ENCODE results near the gene FSIP1. TPM values are rescaled to one million over a fixed set of nuclear protein-coding genes. Genes with fewer than 3 reads are reported as not detected.

The FSIP1 gene
- total and polyA plus RNA-seq, 11 donors, result 0.28 to 3.7 (median 0.97) TPM; not detected in 1

GRCh38 chr15:39746176-39746575 is 36.5 kb downstream of the FSIP1 start:
- no peak overlapping the region for H3K4me3 ChIP-seq
- no peaks in the 10 kb centered on the region for H3K36me3 ChIP-seq
- no peak for TF ChIP-seq CTCF (IDR thresholded peaks at IDR 0.05)
- no peak for TF ChIP-seq POLR2A (IDR thresholded peaks at IDR 0.05)
- 93 to 98% (median 95%) methylated on average over 2 of the region's 2 CpGs for WGBS, 4 donors
- intact Hi-C loops (cut with DNase I), result no loop called here
- DNase-seq (no peak), ATAC-seq (no peak)
- H3K27me3 ChIP-seq, result no peaks in the 10 kb centered on the region
- H3K27ac ChIP-seq, result no peak overlapping the region
- H3K9me3 ChIP-seq, result no peaks in the 10 kb centered on the region
- H3K4me1 ChIP-seq, result peaks cover 0 to 11% (median 0%) of the 10 kb centered on the region in 12 donors

- TF ChIP-seq CTCF (IDR thresholded peaks at IDR 0.05) (no peak), POLR2A (IDR thresholded peaks at IDR 0.05) (no peak)
- no peak overlapping the region for H3K4me3 ChIP-seq
- no peaks in the 10 kb centered on the region for H3K36me3 ChIP-seq
- intact Hi-C loops (cut with DNase I), result no loop called here
- H3K27me3 ChIP-seq, result no peaks in the 10 kb centered on the region
- DNase-seq (no peak), ATAC-seq (no peak)
- WGBS, 4 donors, result 34 to 66% (median 59%) methylated on average over 2 of the region's 2 CpGs
- no peak overlapping the region for H3K27ac ChIP-seq
- no peaks in the 10 kb centered on the region for H3K9me3 ChIP-seq
- H3K4me1 ChIP-seq, result peaks cover 0 to 12% (median 0%) of the 10 kb centered on the region in 12 donors
Observed at GRCh38 chr15:39745415-39745814, 37.2 kb downstream of the FSIP1 start.

- ATAC-seq (no peak), DNase-seq (peak in 1 of 5 donors; percentile 40)
- Histone ChIP-seq H3K4me1 (peaks cover 0 to 12% (median 0%) of the 10 kb centered on the region in 12 donors), H3K4me3 (no peak overlapping the region), H3K27me3 (no peaks in the 10 kb centered on the region), H3K9me3 (no peaks in the 10 kb centered on the region), H3K27ac (no peak overlapping the region), H3K36me3 (no peaks in the 10 kb centered on the region)
- intact Hi-C loops (cut with DNase I), result no loop called here
- 90 to 95% (median 92%) methylated on average over 6 to 7 of the region's 7 CpGs for WGBS, 4 donors
- no peak for TF ChIP-seq CTCF (IDR thresholded peaks at IDR 0.05)
- no peak for TF ChIP-seq POLR2A (IDR thresholded peaks at IDR 0.05)
Observed at GRCh38 chr15:39744334-39745103, 38.1 kb downstream of the FSIP1 start.

GRCh38 chr15:39743611-39744010 is 39.0 kb downstream of the FSIP1 start:
- Histone ChIP-seq H3K27ac (no peak overlapping the region), H3K9me3 (no peaks in the 10 kb centered on the region), H3K36me3 (no peaks in the 10 kb centered on the region), H3K4me3 (no peak overlapping the region), H3K27me3 (no peaks in the 10 kb centered on the region), H3K4me1 (peaks cover 0 to 12% (median 0%) of the 10 kb centered on the region in 12 donors)
- TF ChIP-seq CTCF (IDR thresholded peaks at IDR 0.05), result no peak
- no peak for TF ChIP-seq POLR2A (IDR thresholded peaks at IDR 0.05)
- intact Hi-C loops (cut with DNase I), result no loop called here
- WGBS, 4 donors, result 39 to 71% (median 69%) methylated on average over 2 of the region's 2 CpGs
- DNase-seq (no peak), ATAC-seq (no peak)
